Prostate gland (tissue), 2 donors: ENCODE data around the gene BMP8B. TPM values are rescaled to one million over a fixed set of nuclear protein-coding genes. Genes with fewer than 3 reads are reported as not detected.

Experiments
- DNase-seq: peaks from one replicate; pipeline ENCODE4 v3.0.0-alpha.2; 2019; ENCODE audit warnings: low spot score
- H3K27ac ChIP-seq, 2 donors: fragments of 200-600 bp; sonication (generic); 2 replicates each; pipeline ENCODE4 v1.5.1; 2017 to 2019
- H3K27me3 ChIP-seq: fragments of 200-600 bp; sonication (generic); replicated peaks from 2 replicates; pipeline ENCODE4 v1.5.1; 2019; ENCODE audit not compliant: insufficient read depth
- H3K36me3 ChIP-seq, 2 donors: fragments of 200-600 bp; sonication (generic); 1 replicate in 1 of 2; 2 replicates in 1 of 2; pipeline versions ENCODE4 v1.5.1 to v1.8.1; 2017 to 2019
- H3K4me1 ChIP-seq: fragments of 200-600 bp; sonication (generic); replicated peaks from 2 replicates; pipeline ENCODE4 v1.5.1; 2019
- H3K4me3 ChIP-seq, 2 donors: fragments of 200-600 bp; sonication (generic); 2 replicates each; pipeline ENCODE4 v1.5.1; 2017 to 2019
- H3K9me3 ChIP-seq: fragments of 200-600 bp; sonication (generic); 2 replicates; pipeline ENCODE4 v1.5.1; 2017
- CTCF ChIP-seq, 4 experiments: fragments of 200-600 bp in 2 of 4; fragments of 450-650 bp in 2 of 4; sonication (generic) in 2 of 4; IDR thresholded peaks; 1 replicate in 3 of 4; 2 replicates in 1 of 4; pipeline ENCODE4 v1.5.1; 2016 to 2019; ENCODE audit warnings: antibody characterized with exemption in 4 of 4, mild to moderate bottlenecking in 2 of 4, moderate library complexity in 2 of 4
- POLR2A ChIP-seq: fragments of 450-650 bp; IDR thresholded peaks from one replicate; pipeline ENCODE4 v1.6.1; 2016; ENCODE audit warnings: antibody characterized with exemption, mild to moderate bottlenecking
- POLR2AphosphoS5 ChIP-seq: sonication (generic); formaldehyde crosslinking; IDR thresholded peaks from one replicate; pipeline ENCODE4 v1.6.1; 2017; ENCODE audit warnings: antibody characterized with exemption
- WGBS: methylation state at CpG from one replicate; pipeline ENCODE4 v1.1.5; 2018; 5-methylcytosine and 5-hydroxymethylcytosine counted together
- intact Hi-C: fragments of 100-400 bp; cut with DNase I; formaldehyde crosslinking; loops from one replicate; pipeline ENCODE4 v1.14.2; 2022
- total RNA-seq, 2 donors: library from RNA; depleted of rRNA; stranded (reverse); fragments of >200 nt; gene quantifications; one replicate each; pipeline ENCODE4 v1.1.0, GENCODE V29; 2016

Gene BMP8B
- total RNA-seq, 2 donors from 2014 or later, result 0.77 to 4.7 TPM

- intact Hi-C loops, result no loop called here
- 67% methylated on average over 14 of the region's 14 CpGs for WGBS
- no peak overlapping the region for H3K27ac ChIP-seq
- no peak for TF ChIP-seq CTCF (IDR thresholded peaks at IDR 0.05)
- no peak for TF ChIP-seq POLR2AphosphoS5
- TF ChIP-seq POLR2A, result no peak
- no peaks in the 10 kb centered on the region for H3K4me1 ChIP-seq
- H3K27me3 ChIP-seq, result peaks cover 5% of the 10 kb centered on the region
- H3K36me3 ChIP-seq, result no peaks in the 10 kb centered on the region
- DNase-seq, result no peak
- no peak overlapping the region for H3K4me3 ChIP-seq
- no peaks in the 10 kb centered on the region for H3K9me3 ChIP-seq
Measured at GRCh38 chr1:39727932-39728317, 60.7 kb downstream of the BMP8B start.

DNA sequence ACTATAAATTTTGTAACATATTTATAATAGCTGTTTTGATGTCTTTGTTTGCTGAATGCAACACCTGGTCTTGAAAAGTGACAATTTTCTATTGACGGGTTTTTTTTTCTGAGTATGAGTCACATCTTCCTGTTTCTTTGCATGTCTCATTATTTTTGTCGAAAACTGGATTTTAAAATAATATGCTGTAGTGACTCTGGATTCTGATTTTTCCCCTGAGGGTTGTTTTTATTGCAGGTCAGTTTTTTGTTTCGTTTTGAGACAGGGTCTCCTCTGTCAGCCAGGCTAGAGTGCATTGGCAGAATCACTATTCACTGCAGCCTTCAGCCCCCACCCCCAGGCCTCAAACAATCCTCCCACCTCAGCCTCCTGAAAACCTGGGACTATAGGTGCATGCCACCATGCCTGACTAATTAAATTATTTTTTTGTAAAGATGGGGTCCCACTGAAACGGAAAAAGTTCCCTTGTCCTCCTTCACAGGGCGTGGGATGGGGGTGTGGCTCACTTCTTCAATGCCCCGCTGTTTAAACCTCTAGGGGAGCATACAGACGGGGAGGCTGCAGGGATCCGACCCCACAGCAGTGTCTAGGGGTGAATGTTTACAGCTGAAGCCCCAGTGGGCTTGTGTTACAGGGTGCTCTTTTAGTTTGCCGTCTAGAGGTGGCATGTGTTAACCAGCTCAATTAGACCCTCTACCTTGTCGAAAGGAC, 61.3 kb downstream of the BMP8B start:
- Histone ChIP-seq H3K9me3 (no peaks in the 10 kb centered on the region), H3K27ac (no peak overlapping the region), H3K4me3 (no peak overlapping the region), H3K4me1 (no peaks in the 10 kb centered on the region), H3K27me3 (peaks cover 5% of the 10 kb centered on the region), H3K36me3 (no peaks in the 10 kb centered on the region)
- TF ChIP-seq POLR2AphosphoS5 (no peak), POLR2A (no peak), CTCF (IDR thresholded peaks at IDR 0.05) (no peak)
- DNase-seq, result no peak
- intact Hi-C loops, result no loop called here
- 56% methylated on average over 10 of the region's 10 CpGs for WGBS

DNA sequence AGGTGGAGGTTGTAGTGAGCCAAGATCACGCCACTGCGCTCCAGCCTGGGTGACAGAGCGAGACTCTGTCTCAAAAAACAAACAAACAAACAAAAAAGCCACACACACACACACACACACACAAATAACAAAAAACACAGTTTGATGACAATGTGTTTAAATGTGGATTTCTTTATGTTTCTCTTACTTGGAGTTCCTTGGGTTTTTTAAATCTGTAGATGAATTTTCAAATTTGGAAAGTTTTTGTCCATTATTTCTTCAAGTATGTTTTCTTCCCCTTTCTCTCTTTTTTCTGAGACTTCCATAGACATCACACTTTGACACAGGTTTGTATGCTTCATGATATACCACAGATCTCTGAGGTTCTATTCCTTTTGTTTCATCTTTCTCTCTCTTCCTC, 62.1 kb downstream of the BMP8B start:
- WGBS, result 82% methylated on average over 3 of the region's 3 CpGs

DNA sequence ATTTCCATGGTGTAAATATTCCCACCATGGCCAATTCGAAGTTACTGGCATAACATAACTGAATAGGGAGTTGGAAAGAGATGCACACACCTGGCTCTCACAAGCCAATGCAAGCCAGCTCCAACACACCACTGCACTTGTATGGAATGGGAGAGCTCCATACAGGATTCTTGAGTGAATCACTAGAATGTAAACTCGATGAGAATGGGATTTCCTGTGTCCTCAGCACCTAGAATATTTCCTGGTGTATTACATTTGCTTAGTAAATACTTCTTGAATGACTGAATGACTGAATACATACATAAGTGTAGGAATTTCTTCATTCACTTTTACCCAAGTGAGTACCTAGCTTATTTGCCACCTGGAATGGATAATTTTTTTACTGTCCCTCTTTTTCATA, 66.2 kb downstream of the BMP8B start:
- 6% methylated on average over 2 of the region's 2 CpGs for WGBS
- intact Hi-C loops, result loop anchor here (5.0 kb wide), 1 partner anchor 115 kb away; no protein-coding TSS in a partner anchor

More for the DNA sequence above, 62.1 kb downstream of the BMP8B start:
- no peak overlapping the region for H3K27ac ChIP-seq
- no peak for TF ChIP-seq POLR2A
- TF ChIP-seq POLR2AphosphoS5, result no peak
- TF ChIP-seq CTCF (IDR thresholded peaks at IDR 0.05), result no peak
- no peaks in the 10 kb centered on the region for H3K4me1 ChIP-seq
- no peaks in the 10 kb centered on the region for H3K9me3 ChIP-seq
- DNase-seq, result no peak
- peaks cover 5% of the 10 kb centered on the region for H3K27me3 ChIP-seq
- H3K4me3 ChIP-seq, result no peak overlapping the region
- intact Hi-C loops, result no loop called here
- H3K36me3 ChIP-seq, result no peaks in the 10 kb centered on the region

More for the DNA sequence above, 66.2 kb downstream of the BMP8B start:
- Histone ChIP-seq H3K4me1 (no peaks in the 10 kb centered on the region), H3K27ac (no peak overlapping the region), H3K4me3 (no peak overlapping the region), H3K9me3 (no peaks in the 10 kb centered on the region), H3K27me3 (peaks cover 3% of the 10 kb centered on the region), H3K36me3 (no peaks in the 10 kb centered on the region)
- TF ChIP-seq POLR2AphosphoS5 (no peak), CTCF (IDR thresholded peaks at IDR 0.05) (no peak), POLR2A (no peak)
- DNase-seq, result no peak
